ENCODE results near the gene IGFBP2.
A peak's percentile ranks its signal among the peaks of the same experiment; 100 is the strongest.

Gene IGFBP2

DNA sequence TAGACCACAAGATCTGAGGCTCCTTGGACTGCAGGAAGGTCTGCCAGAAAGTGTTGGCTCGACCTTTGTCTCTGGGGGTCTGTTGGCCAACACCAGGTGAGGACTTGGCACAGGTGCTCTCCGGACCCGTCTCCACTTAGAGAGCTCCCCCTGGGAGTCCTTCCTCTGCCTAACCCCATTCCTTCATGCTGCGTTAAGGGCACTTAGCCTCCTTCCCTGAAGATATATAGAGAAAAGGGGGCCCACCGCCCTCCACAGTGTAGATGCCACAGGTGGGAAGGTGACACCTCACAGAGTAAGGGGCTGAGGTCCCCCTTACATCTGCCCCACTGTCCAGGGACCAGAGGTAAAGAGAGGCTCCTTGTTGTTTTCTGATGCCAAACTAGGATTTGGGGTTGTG, 53.9 kb downstream of the IGFBP2 start:
- peaks cover 16% of the 10 kb centered on the region for H3K27me3 ChIP-seq (ENCODE audit: control insufficient read depth, insufficient read depth, low read length)

DNA sequence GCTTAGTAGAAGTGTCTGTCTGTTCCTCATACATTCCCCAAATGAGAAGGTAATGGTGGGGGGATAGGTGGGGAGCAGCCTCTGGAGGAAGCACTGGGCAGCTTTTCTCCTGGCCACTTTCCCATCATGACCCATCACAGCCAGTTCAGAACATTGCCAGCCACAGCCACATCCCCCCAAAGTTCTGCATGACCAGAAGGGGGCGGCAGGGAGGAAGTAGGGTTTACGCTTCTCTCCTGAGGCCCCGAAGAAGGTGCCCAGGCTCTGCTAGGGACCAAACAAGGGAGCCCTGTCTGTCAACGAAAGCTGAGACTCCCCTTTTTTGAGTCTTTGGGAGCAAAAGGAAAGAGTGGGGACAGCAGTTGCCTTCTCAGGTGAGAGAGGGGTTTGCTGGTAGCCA, 54.4 kb downstream of the IGFBP2 start:
- Histone ChIP-seq H3K9ac (ENCODE audit: low read length) (no peak overlapping the region), H3K4me1 (ENCODE audit: control insufficient read depth, insufficient read depth, low read length) (peaks cover 48% of the 10 kb centered on the region), H3K9me3 (ENCODE audit: control insufficient read depth, low read length) (no peaks in the 10 kb centered on the region), H3K4me3 (ENCODE audit: low read length) (no peak overlapping the region), H3K27me3 (ENCODE audit: control insufficient read depth, insufficient read depth, low read length) (peaks cover 21% of the 10 kb centered on the region), H3K36me3 (ENCODE audit: control insufficient read depth, insufficient read depth, low read length) (no peaks in the 10 kb centered on the region)

More for the DNA sequence above, 53.9 kb downstream of the IGFBP2 start:
- Histone ChIP-seq H3K9ac (ENCODE audit: low read length) (no peak overlapping the region), H3K4me3 (ENCODE audit: low read length) (no peak overlapping the region), H3K36me3 (ENCODE audit: control insufficient read depth, insufficient read depth, low read length) (no peaks in the 10 kb centered on the region), H3K9me3 (ENCODE audit: control insufficient read depth, low read length) (no peaks in the 10 kb centered on the region), H3K4me1 (ENCODE audit: control insufficient read depth, insufficient read depth, low read length) (peaks cover 45% of the 10 kb centered on the region)

DNA sequence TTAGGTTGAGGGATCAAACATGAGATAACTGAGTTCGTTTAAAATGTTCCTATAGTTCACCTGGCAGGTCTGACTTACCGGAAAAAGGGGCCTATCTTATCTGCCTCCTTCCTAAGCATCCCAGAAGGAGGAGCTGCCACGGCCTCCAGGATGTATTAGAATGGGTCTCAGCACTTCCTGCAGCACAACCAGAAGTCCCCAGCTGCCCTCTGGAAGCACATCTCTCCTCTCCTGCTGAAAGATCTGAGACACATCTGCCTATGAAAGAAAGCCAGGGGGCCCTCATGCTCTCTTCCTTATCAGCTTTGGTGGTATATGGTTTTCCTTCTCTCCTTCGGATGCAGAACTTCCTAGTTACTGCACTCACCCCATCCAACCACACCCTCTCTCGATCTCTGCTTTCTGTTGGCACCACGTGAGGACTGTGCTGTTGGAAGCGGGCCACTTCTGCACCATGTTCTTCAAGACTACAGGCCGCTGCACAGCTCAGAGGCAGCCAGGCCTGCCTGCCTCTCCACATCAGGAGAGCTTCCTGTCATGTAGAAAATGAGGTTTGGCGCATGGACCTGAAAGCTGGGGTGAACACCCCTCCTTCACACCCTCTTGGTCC, 55.6 kb downstream of the IGFBP2 start:
- Histone ChIP-seq H3K4me1 (ENCODE audit: control insufficient read depth, insufficient read depth, low read length) (peaks cover 43% of the 10 kb centered on the region), H3K4me3 (ENCODE audit: low read length) (no peak overlapping the region), H3K36me3 (ENCODE audit: control insufficient read depth, insufficient read depth, low read length) (no peaks in the 10 kb centered on the region), H3K27me3 (ENCODE audit: control insufficient read depth, insufficient read depth, low read length) (peaks cover 32% of the 10 kb centered on the region), H3K9ac (ENCODE audit: low read length) (no peak overlapping the region), H3K9me3 (ENCODE audit: control insufficient read depth, low read length) (no peaks in the 10 kb centered on the region)

DNA sequence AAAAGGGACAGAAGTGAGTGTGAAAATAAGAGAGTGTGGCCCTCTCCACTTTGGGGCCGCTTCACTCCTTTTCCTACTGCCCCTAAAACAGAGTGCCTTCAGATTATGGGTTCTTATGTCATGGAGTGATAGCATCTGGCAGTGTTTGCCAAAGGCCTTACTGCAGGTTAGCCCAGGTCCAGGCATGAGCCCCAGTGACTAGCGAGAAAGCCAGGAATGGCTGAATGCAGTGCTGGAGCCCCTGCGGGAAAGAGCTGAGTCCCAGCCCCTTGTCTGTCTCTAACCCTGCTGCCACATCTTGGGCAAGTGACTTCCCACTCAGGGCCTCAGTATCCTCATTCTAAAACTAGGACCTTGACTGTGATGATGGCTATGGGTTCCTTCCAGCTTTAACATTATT, 56.2 kb downstream of the IGFBP2 start:
- Histone ChIP-seq H3K4me3 (ENCODE audit: low read length) (no peak overlapping the region), H3K27me3 (ENCODE audit: control insufficient read depth, insufficient read depth, low read length) (peaks cover 37% of the 10 kb centered on the region), H3K4me1 (ENCODE audit: control insufficient read depth, insufficient read depth, low read length) (peaks cover 43% of the 10 kb centered on the region), H3K9me3 (ENCODE audit: control insufficient read depth, low read length) (no peaks in the 10 kb centered on the region), H3K9ac (ENCODE audit: low read length) (no peak overlapping the region), H3K36me3 (ENCODE audit: control insufficient read depth, insufficient read depth, low read length) (no peaks in the 10 kb centered on the region)

DNA sequence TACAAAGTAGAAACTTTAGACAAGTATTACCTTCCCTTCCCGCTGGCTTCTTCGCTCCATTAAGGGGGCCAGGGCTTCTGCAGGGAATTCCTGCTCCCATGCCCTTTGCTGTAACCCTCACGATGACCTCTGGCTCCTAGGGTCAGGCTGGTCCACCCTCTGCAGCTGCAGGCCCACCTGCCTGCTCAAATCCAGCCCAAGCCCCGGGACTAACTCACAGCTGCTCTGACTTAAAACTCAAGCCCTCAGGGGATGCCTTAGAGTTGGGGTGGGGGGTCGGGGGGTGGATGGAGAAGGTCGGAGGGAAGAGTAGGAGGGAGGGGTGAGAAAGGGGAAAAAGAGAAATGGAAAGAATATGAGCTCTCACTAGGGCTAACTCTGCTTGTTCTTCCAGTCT, 57.2 kb downstream of the IGFBP2 start:
- no peaks in the 10 kb centered on the region for H3K9me3 ChIP-seq (ENCODE audit: control insufficient read depth, low read length)
- no peak overlapping the region for H3K9ac ChIP-seq (ENCODE audit: low read length)
- H3K27me3 ChIP-seq (ENCODE audit: control insufficient read depth, insufficient read depth, low read length): peaks cover 48% of the 10 kb centered on the region
- no peak overlapping the region for H3K4me3 ChIP-seq (ENCODE audit: low read length)
- no peaks in the 10 kb centered on the region for H3K36me3 ChIP-seq (ENCODE audit: control insufficient read depth, insufficient read depth, low read length)
- H3K4me1 ChIP-seq (ENCODE audit: control insufficient read depth, insufficient read depth, low read length): peaks cover 43% of the 10 kb centered on the region

DNA sequence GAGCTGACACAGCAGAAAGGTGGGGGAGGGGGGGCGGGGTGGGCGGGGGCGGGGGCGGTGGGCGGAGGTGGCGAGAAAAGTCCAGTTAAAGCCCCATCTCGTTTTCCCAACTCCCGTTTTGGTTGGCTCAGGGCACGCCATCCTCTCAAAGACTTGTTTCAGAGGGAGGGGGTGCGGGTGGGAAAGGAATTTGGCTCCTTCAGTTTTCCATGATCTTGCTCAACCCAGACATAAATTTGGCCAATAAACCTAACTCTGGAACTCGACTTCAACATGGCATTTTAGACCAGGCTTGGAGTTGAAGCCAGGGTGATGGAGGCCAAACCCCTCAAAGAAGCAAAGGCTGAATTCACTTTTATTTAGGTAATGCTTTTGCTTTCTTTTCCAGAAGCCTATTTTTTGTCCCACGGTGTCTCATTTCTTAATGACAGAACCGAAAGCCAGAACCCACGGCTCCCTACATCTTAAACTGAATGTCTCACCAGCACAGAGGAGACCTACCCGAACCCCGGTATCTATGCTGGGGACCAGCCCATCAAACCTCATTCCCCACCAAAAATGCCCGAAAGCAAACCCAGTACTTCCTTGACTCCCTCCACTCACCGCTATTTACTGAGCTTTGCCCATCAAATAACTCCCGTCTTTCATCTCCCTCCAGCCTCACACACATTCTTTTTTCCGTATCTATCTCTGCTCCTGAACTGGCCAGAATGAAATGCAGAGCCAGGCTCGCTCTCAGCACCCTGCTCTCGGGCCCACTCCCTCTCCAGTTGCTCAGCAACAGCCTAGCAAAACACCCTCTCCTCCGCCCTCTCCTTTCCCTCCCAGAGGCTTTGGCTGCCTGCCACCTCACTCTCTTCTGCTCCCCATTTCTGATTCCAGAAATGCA, 57.9 kb downstream of the IGFBP2 start:
- peaks cover 43% of the 10 kb centered on the region for H3K4me1 ChIP-seq (ENCODE audit: control insufficient read depth, insufficient read depth, low read length)
- peak overlapping the region; percentile 53 for H3K9ac ChIP-seq (ENCODE audit: low read length)
- H3K27me3 ChIP-seq (ENCODE audit: control insufficient read depth, insufficient read depth, low read length): peaks cover 54% of the 10 kb centered on the region
- H3K36me3 ChIP-seq (ENCODE audit: control insufficient read depth, insufficient read depth, low read length): no peaks in the 10 kb centered on the region
- H3K4me3 ChIP-seq (ENCODE audit: low read length): no peak overlapping the region
- H3K9me3 ChIP-seq (ENCODE audit: control insufficient read depth, low read length): no peaks in the 10 kb centered on the region

DNA sequence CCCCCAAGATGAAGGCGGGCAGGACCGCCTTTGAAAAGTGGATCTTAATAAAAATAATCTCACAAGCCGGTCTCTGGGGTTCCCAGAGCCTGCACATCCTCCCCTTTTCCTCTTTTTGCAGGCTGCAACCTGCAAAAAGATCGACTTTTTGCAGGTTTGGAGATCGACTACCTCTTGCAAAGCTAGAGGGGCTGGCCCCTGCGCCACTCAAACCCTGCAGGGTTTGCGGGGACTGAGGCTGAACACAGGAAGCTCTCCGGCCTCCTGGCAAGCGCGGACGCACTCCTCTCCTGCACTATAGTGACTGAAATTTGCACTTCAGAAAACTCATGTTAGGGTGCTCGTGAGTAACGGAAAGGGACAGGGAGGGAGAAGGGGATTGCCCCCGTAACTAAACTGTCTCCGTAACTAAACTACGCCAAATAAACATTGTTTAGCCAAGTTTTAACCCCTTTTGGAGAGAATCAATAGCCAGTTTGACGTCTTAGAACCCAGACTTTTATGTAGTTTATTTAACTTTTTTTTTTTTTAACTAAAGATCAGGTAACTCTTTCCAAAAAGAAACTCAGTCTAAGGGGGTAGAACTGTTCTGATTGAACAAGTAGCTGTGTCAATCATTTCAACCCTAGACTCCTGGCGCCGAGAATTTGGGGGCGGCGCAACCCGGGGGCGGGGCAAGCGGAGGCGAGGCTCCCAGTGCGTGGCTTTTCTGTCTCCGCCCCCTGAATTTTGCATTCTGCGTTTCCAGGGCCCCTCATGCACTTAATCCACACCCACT, 59.6 kb downstream of the IGFBP2 start:
- no peaks in the 10 kb centered on the region for H3K36me3 ChIP-seq (ENCODE audit: control insufficient read depth, insufficient read depth, low read length)
- no peaks in the 10 kb centered on the region for H3K9me3 ChIP-seq (ENCODE audit: control insufficient read depth, low read length)
- no peak overlapping the region for H3K4me3 ChIP-seq (ENCODE audit: low read length)
- H3K9ac ChIP-seq (ENCODE audit: low read length): peak overlapping the region; percentile 61
- peaks cover 61% of the 10 kb centered on the region for H3K27me3 ChIP-seq (ENCODE audit: control insufficient read depth, insufficient read depth, low read length)
- peaks cover 43% of the 10 kb centered on the region for H3K4me1 ChIP-seq (ENCODE audit: control insufficient read depth, insufficient read depth, low read length)

DNA sequence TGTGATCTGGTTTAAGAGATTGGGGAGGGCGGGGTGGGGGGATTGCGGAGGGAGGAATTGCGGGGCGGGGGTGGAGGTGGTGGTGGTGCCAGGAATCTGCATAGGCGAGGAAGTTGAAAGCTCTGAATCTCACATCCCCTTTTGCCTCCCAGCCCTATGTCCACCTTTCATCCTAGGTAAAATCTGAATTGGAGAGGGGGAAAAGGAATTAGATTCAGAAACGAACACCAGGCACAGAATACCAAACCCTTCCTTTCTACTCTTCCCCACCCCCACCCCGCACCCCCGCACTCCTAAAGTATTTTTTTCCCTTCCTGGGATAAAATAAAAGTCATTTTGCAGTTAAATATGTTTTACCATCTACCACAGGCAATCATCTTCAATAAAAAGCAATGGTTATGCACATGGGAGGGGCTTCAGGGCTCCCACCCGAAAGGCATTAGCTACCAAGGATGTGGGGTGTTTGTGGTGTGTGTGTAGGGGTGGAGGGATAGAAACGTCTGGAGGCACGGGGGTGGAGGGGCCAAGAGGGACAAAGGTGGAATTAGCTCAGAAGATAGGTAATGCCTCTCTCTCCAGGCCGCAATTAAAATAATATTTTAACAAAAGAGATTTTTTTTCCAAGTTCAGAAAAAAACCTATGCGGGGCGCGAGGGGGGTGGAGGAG, 60.3 kb downstream of the IGFBP2 start:
- Histone ChIP-seq H3K27me3 (ENCODE audit: control insufficient read depth, insufficient read depth, low read length) (peaks cover 67% of the 10 kb centered on the region), H3K9me3 (ENCODE audit: control insufficient read depth, low read length) (no peaks in the 10 kb centered on the region), H3K9ac (ENCODE audit: low read length) (peak overlapping the region; percentile 65), H3K4me1 (ENCODE audit: control insufficient read depth, insufficient read depth, low read length) (peaks cover 43% of the 10 kb centered on the region), H3K4me3 (ENCODE audit: low read length) (peak overlapping the region; percentile 25), H3K36me3 (ENCODE audit: control insufficient read depth, insufficient read depth, low read length) (no peaks in the 10 kb centered on the region)

DNA sequence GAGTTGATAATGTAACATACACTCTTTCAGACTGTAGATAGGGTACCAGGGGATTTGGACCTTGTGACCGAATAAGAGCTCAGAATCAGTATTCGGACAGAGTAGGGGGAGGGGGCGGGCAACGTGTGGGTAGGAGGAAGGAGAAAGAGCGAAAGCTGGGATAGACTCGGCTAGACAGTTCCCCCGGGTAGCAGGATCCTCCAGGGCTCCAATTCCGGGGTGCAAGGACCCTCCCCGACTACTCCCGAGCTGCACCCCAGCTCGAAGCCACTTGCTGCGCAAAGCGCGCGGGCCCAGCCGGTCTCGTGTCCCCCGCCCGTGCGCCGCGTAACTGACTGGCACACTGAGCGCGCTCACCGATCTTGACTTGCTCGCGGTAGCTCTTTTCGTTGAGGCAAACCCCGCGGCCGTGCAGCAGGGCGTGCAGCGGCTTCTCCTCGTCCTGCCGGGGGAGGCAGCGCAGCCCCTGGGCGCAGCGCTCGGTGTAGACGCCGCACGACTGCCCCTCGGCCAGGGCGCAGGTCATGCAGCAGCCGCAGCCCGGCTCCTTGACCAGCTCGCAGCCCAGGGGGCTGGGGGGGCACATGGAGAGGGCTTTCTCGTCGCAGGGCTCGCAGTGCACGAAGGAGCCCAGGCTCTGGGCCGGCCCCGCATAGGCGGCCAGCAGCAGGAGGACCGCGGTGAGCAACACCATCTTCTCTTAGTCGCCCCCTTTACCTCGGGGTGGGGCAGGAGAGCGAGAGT, 61.0 kb downstream of the IGFBP2 start:
- Histone ChIP-seq H3K9me3 (ENCODE audit: control insufficient read depth, low read length) (no peaks in the 10 kb centered on the region), H3K9ac (ENCODE audit: low read length) (peak overlapping the region; percentile 65), H3K4me1 (ENCODE audit: control insufficient read depth, insufficient read depth, low read length) (peaks cover 38% of the 10 kb centered on the region), H3K4me3 (ENCODE audit: low read length) (peak overlapping the region; percentile 25), H3K36me3 (ENCODE audit: control insufficient read depth, insufficient read depth, low read length) (no peaks in the 10 kb centered on the region), H3K27me3 (ENCODE audit: control insufficient read depth, insufficient read depth, low read length) (peaks cover 67% of the 10 kb centered on the region)

DNA sequence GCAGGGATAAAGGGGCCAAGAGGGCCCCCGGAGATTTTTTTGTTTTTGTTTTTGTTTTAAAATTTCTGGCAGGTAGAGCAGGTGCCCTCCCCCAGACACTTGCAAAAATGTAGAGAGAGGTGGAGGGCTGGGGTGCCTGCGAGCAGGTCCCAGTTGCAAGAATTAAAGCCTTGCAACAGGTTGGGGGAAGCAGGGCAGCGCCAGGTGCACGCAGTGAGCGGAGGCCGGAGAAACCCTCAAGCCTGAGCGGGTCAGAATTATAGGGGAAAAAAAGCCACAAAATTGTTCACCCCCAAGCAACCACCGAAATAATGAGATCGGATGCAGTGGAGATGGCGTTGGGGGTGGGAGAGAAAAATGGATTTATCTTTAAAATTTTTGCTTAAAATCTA, 61.6 kb downstream of the IGFBP2 start:
- H3K27me3 ChIP-seq (ENCODE audit: control insufficient read depth, insufficient read depth, low read length): peaks cover 67% of the 10 kb centered on the region
- H3K9ac ChIP-seq (ENCODE audit: low read length): peak overlapping the region; percentile 65
- H3K4me1 ChIP-seq (ENCODE audit: control insufficient read depth, insufficient read depth, low read length): peaks cover 34% of the 10 kb centered on the region

DNA sequence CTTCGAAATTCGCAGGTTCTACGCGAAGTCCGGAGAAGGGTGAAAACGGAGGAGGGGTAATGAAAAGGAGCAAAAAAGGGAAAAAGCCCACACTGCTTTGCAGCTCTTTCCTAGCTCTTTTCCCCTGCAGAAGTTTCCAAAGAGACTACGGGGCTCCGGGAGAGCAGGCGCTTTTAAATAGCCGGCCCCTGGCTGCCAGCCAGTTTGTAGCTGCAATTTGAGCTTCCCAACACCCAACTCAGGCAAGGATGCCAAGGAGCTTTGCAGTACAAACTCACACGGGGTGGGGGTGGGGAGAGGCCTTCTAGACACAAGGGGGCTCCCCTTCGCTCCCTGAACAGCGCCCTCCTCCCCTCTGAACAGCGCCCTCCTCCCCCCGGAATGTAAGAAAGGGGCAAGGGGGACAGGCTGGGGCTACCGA, 62.2 kb downstream of the IGFBP2 start, which contains the start of gene IGFBP5:
Gene IGFBP5, minus strand, starts transcription at position 149 of the 421 bp plus-strand sequence. CDS start 774 bp downstream, outside the sequence.
- Histone ChIP-seq H3K4me1 (ENCODE audit: control insufficient read depth, insufficient read depth, low read length) (peaks cover 32% of the 10 kb centered on the region), H3K36me3 (ENCODE audit: control insufficient read depth, insufficient read depth, low read length) (no peaks in the 10 kb centered on the region), H3K27me3 (ENCODE audit: control insufficient read depth, insufficient read depth, low read length) (peaks cover 67% of the 10 kb centered on the region), H3K4me3 (ENCODE audit: low read length) (no peak within 1 kb of the TSS), H3K9me3 (ENCODE audit: control insufficient read depth, low read length) (no peaks in the 10 kb centered on the region), H3K9ac (ENCODE audit: low read length) (peak within 1 kb of the TSS; percentile 65)

More for the DNA sequence above, 61.6 kb downstream of the IGFBP2 start:
- H3K4me3 ChIP-seq (ENCODE audit: low read length): no peak overlapping the region
- H3K36me3 ChIP-seq (ENCODE audit: control insufficient read depth, insufficient read depth, low read length): no peaks in the 10 kb centered on the region
- H3K9me3 ChIP-seq (ENCODE audit: control insufficient read depth, low read length): no peaks in the 10 kb centered on the region

All from mucosa of stomach (tissue), 1 donor.